IPS-18c (cell line): Measurements from ENCODE around the gene UBE2V1.
"Not testable (repeated sequence)": the region's sequence is repeated elsewhere in the genome, so short reads cannot be mapped to it uniquely, and the experiment has no call there.

ENCODE experiments used
- H3K4me3 ChIP-seq: 2 replicates; pipeline ENCODE4 v1.7.0; 2013; ENCODE audit warnings: low read depth, mild to moderate bottlenecking, low read length, moderate library complexity; ENCODE audit not compliant: insufficient read depth
- H3K9me3 ChIP-seq: one replicate; pipeline ENCODE4 v1.6.1; 2013; ENCODE audit warnings: mild to moderate bottlenecking, low read length, moderate library complexity; ENCODE audit not compliant: control insufficient read depth, insufficient read depth

Gene UBE2V1

DNA sequence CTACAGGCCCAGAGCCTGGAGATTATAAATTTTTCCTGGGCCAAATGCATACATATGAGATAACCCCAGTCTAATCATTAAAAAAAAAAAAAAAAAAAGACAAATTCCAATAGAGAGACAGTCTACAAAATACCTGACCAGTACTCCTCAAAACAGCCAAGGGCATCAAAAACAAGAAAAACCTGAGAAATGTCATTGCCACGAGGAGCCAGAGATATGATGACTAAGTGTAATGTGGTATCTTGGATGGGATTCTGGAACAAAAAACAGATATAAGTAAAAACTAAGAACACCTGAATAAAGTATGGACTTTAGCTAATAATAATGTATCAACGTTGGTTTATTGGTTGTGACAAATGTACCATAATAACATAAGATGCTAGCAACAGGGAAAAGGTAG is 24.9 kb downstream of the UBE2V1 start:
- no peaks in the 10 kb centered on the region for H3K9me3 ChIP-seq
- H3K4me3 ChIP-seq, result no peak overlapping the region

DNA sequence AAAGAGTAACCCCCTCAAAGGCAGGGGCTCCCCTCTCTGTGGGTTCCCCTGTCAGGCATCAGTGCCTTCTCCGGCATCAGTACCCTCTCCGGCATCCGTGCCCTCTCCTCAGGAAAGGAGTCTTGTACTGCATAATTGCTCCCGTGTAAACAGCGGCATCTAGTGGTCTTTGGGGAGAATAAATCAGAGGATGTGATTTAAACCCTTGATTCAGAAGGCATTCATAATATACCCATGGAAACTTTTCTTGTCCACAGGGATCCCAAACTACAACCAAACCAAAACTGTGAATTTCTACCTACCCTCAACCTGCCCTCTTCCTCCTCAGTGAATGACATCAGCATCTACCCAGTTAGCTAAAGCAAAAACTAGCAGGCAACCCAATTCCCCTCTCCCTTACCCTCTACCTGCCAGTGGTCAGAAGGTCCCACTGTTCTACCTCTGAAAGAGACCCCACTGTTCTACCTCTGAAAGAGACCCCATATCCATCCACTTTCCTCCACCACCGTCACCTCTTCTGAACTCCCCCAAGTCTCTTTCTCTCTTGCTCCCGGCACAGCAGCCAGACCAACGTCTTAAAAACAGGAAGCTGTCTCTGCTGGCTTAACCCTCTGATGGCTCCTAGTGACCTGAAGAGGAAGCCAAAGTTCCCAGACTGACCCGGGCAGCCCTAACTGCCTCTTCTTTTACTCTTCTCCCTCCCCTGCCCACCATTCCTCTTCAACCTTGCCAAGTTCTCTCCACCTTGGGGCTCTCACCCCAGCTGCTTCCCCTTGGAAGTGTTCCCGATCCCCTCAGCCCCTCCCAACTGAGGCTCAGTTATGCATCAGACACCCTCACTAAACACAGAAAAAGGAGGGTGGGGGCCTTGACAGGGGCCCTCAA is 27.2 kb downstream of the UBE2V1 start:
- Histone ChIP-seq H3K9me3 (no peaks in the 10 kb centered on the region), H3K4me3 (no peak overlapping the region)

DNA sequence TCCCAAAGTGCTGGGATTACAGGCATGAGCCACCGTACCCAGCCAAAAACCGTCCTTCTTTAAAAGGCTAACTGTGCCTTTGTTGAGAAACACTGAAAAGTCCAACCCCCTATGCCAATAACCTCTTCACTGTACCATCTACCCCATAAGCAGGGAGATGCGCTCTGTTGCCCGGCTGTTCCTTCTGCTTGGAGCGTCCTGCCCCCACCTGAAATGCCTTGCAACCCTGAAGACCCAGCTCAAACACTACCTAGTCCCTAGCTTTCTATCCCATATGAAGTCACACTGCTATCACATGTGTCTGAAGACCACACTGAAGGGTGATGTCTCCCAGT is 27.8 kb downstream of the UBE2V1 start:
- Histone ChIP-seq H3K9me3 (no peaks in the 10 kb centered on the region), H3K4me3 (no peak overlapping the region)

GRCh38 chr20:50083034-50083433 is 29.9 kb downstream of the UBE2V1 start:
- no peaks in the 10 kb centered on the region for H3K9me3 ChIP-seq
- H3K4me3 ChIP-seq, result no peak overlapping the region

DNA sequence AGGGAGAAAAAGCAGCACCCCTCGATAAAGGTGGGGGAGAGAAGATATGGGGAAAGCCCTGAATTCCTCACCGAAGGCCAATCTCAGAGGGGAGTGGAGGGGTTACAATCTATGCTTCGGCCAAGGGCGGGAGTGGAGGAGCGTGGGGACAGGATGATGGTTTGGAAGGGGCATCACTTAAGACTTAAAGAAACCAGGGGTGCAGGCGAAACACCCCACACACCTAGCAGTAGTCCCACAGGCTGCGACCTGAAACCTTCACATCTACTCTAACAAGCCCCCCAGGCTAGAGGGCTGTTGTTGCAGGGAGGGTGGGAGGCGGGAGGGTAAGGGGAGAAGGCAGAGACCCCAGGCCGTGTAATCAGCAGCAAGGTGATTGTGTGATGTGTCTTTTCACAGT is 30.9 kb downstream of the UBE2V1 start:
- H3K4me3 ChIP-seq, H3K9me3 ChIP-seq: not testable (repeated sequence)

- Histone ChIP-seq H3K9me3 (no peaks in the 10 kb centered on the region), H3K4me3 (no peak overlapping the region)
Measured at GRCh38 chr20:50077818-50078601, 34.9 kb downstream of the UBE2V1 start.

GRCh38 chr20:50073500-50073899 is 39.5 kb downstream of the UBE2V1 start:
- no peaks in the 10 kb centered on the region for H3K9me3 ChIP-seq
- no peak overlapping the region for H3K4me3 ChIP-seq

DNA sequence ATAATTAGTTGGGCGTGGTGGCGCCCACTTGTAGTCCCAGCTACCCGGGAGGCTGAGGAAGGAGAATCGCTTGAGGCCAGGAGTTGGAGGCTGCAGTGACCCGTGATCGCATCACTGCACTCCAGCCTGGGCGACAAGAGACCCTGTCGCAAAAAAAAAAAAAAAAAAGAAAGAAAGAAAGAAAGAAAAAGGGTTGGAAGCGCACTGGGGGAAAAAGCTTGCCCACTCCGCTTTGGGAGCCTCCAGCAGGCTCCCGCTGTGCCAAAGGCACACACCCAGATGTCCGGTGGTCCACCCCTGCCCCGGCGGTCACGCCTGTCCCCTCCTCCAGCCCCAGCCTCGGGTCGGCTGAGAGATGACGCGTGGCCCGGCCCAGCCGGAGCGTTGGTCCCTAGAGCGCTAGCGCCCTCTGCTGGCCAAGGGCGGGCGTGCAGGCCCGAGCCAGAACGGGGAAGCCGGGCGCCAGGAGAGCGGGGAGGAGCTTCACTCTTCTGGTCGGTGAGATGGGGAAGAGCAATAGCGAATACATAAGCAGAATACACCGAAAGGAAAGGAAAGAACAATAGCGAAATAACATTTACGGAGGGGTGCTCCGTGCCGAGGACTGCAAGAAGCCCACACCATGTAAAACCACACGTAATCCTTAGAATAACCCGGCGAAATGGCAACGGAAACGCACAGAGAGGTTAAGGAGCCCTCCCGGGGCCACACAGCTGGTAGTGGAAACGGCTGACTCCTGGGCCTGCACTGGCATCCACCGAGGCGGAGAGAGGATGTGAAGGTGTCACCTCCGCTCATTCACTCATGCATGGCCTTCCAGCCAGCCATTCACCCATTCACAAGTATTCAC is 41.7 kb downstream of the UBE2V1 start:
- Histone ChIP-seq H3K9me3 (no peaks in the 10 kb centered on the region), H3K4me3 (peak overlapping the region; percentile 36; the same call in 1 of the 2 replicates)

- Histone ChIP-seq H3K4me3 (no peak overlapping the region), H3K9me3 (no peaks in the 10 kb centered on the region)
Measured at GRCh38 chr20:50070361-50070760, 42.6 kb downstream of the UBE2V1 start.

DNA sequence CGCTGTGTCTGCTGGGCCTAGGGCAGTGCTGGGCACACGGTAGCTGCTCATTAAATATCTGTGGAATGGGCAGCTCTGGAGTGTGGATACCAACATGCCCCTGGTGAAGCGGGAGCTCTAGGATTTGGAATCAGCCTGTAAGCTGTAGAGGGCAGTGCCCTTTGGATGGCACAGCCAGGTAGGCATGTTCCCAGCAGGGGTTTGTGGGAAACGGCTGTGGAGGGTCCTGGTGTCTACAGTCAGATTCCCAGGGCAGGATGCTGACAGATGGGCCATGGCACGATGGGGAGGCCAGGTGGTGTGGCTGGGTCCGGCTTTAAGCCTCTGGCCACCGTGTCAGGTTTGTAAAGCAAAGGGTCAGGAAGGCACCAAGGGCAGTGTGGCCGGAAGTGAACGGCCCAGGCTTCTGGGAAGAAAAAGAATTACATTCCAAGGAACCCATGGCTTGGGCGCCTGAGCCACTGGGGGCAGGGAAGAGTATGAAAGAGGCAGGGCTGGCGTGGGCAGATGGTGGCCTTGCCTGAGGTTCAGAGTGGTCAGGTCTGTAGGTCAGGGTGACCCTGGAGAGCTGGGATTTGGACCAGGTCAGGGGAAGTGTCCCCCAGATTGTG is 44.8 kb downstream of the UBE2V1 start:
- no peaks in the 10 kb centered on the region for H3K9me3 ChIP-seq

DNA sequence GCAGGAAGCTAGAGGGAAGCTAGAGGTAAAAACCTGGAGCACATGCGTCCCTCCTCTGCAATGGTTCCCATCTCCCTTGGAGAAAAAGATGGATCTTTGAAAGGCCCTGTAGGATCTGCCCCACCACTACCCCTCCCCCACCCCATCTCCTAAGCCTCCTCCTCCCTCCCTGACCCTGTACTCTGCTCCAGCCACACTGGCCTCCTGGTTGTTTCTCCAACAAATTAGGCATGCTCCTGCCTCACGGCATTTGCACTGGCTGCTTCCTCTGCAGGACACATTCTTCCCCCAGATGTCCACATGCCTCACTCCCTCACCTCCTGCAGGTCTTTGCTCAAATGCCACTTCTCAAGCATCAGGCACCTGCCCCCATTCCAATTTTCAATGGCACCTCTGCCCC is 45.5 kb downstream of the UBE2V1 start:
- Histone ChIP-seq H3K4me3 (no peak overlapping the region), H3K9me3 (no peaks in the 10 kb centered on the region)

More for the DNA sequence above, 44.8 kb downstream of the UBE2V1 start:
- no peak overlapping the region for H3K4me3 ChIP-seq

GRCh38 chr20:50067018-50067417 is 45.9 kb downstream of the UBE2V1 start:
- Histone ChIP-seq H3K9me3 (no peaks in the 10 kb centered on the region), H3K4me3 (no peak overlapping the region)

- H3K9me3 ChIP-seq, result no peaks in the 10 kb centered on the region
- H3K4me3 ChIP-seq, result no peak overlapping the region
Measured at GRCh38 chr20:50066161-50066834, 46.7 kb downstream of the UBE2V1 start.

- no peak overlapping the region for H3K4me3 ChIP-seq
Measured at GRCh38 chr20:50065325-50065615, 47.7 kb downstream of the UBE2V1 start.

GRCh38 chr20:50063763-50064162 is 49.2 kb downstream of the UBE2V1 start:
- not testable (repeated sequence) for H3K9me3 ChIP-seq, H3K4me3 ChIP-seq

More at GRCh38 chr20:50065325-50065615, 47.7 kb downstream of the UBE2V1 start:
- H3K9me3 ChIP-seq, result peaks cover 1% of the 10 kb centered on the region

GRCh38 chr20:50062006-50062838 is 50.7 kb downstream of the UBE2V1 start:
- Histone ChIP-seq H3K9me3 (peaks cover 2% of the 10 kb centered on the region), H3K4me3 (no peak overlapping the region)
